EL (cell line): ENCODE data around the gene SATB1.
A peak's percentile ranks its signal among the peaks of the same experiment; 100 is the strongest.
"Not testable (repeated sequence)": the region's sequence is repeated elsewhere in the genome, so short reads cannot be mapped to it uniquely, and the experiment has no call there.

ENCODE experiments used
- DNase-seq: peaks from one replicate; pipeline ENCODE4 v3.0.0-alpha.2; 2016

SATB1 gene

GRCh38 chr3:18349197-18349798 is 75.8 kb downstream of the SATB1 start:
- no peak for DNase-seq

- no peak for DNase-seq
These were observed 79.0 kb downstream of the SATB1 start for GRCh38 chr3:18346097-18346496.

- DNase-seq, result no peak
These were observed 80.1 kb downstream of the SATB1 start for GRCh38 chr3:18345015-18345367.

- no peak for DNase-seq
These were observed 80.7 kb downstream of the SATB1 start for GRCh38 chr3:18344306-18345014.

- no peak for DNase-seq
These were observed 81.3 kb downstream of the SATB1 start for GRCh38 chr3:18343809-18344208.

- DNase-seq, result no peak
These were observed 86.2 kb downstream of the SATB1 start for GRCh38 chr3:18338827-18339514.

- DNase-seq, result no peak
These were observed 87.9 kb downstream of the SATB1 start for GRCh38 chr3:18337231-18337630.

GRCh38 chr3:18334837-18335601 is 90.1 kb downstream of the SATB1 start:
- DNase-seq, result no peak

GRCh38 chr3:18330772-18331441 is 94.2 kb downstream of the SATB1 start:
- not testable (repeated sequence) for DNase-seq

GRCh38 chr3:18308096-18308650 is 117.0 kb downstream of the SATB1 start:
- no peak for DNase-seq

GRCh38 chr3:18307529-18307928 is 117.6 kb downstream of the SATB1 start:
- no peak for DNase-seq

GRCh38 chr3:18302517-18302916 is 122.6 kb downstream of the SATB1 start:
- peak; percentile 16 for DNase-seq

- DNase-seq, result no peak
These were observed 123.4 kb downstream of the SATB1 start for GRCh38 chr3:18301781-18302180.

GRCh38 chr3:18300916-18301315 is 124.2 kb downstream of the SATB1 start:
- no peak for DNase-seq

GRCh38 chr3:18297126-18297525 is 128.0 kb downstream of the SATB1 start:
- no peak for DNase-seq
